ENCODE results near the gene MPND. TPM values are rescaled to one million over a fixed set of nuclear protein-coding genes. Genes with fewer than 3 reads are reported as not detected.
A peak's percentile ranks its signal among the peaks of the same experiment; 100 is the strongest.

Gene MPND
- total RNA-seq, 1 donor from 2014 or later: 6.6 TPM

- no peak overlapping the region for H3K4me3 ChIP-seq (ENCODE audit: low read depth, low read length)
- no peaks in the 10 kb centered on the region for H3K27me3 ChIP-seq (ENCODE audit: control insufficient read depth, insufficient read depth, low read length)
- H3K36me3 ChIP-seq (ENCODE audit: control insufficient read depth, insufficient read depth, low read length): no peaks in the 10 kb centered on the region
- TF ChIP-seq, protein P1, sequence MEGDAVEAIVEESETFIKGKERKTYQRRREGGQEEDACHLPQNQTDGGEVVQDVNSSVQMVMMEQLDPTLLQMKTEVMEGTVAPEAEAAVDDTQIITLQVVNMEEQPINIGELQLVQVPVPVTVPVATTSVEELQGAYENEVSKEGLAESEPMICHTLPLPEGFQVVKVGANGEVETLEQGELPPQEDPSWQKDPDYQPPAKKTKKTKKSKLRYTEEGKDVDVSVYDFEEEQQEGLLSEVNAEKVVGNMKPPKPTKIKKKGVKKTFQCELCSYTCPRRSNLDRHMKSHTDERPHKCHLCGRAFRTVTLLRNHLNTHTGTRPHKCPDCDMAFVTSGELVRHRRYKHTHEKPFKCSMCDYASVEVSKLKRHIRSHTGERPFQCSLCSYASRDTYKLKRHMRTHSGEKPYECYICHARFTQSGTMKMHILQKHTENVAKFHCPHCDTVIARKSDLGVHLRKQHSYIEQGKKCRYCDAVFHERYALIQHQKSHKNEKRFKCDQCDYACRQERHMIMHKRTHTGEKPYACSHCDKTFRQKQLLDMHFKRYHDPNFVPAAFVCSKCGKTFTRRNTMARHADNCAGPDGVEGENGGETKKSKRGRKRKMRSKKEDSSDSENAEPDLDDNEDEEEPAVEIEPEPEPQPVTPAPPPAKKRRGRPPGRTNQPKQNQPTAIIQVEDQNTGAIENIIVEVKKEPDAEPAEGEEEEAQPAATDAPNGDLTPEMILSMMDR (IDR thresholded peaks at IDR 0.05; ENCODE audit: insufficient read depth, low read length, poor library complexity, severe bottlenecking): no peak
- no peak for DNase-seq (ENCODE audit: low read depth)
Measured at GRCh38 chr19:4371247-4372164, 28.1 kb downstream of the MPND start.

DNA sequence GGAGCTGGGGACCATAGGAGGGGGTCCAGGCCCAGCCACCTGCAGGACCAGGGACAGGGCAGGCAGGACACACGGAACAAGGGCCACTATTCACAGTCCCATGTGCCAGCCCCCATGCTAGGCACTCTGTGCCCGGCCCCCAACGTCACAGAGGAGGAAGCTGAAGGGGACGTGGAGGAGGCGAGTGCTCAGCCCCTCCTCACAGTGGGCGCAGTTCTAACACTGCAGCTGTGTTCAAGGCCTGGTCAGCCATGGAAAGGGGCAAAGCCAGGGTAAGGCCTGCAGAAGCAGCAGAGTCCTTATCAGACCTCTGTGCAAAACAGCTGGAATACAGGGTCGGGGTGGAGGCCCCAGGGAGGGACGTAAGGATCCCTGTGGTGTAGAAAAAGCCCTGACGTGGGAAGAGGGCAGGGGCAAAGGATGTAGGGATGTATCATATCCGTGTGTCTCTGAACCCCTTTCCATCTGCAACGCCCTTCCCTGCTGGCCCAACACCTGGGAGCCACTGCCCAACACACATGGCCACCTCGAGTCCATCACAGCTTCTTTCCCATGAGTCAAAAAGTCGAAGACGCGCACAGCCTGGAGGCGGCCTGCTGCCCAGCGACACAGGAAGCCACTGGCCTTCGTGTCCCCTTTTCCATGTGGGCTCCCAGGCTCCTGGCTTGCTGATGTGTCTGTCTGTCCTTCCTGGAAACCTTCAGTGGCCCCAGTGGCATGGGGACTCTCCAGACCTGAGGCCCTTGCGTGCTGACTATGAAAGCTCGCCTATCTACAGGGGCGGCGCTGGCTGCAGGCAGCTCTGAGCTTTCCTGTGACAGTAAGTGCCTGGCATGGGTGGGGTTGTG is 29.0 kb downstream of the MPND start:
- no peaks in the 10 kb centered on the region for H3K27me3 ChIP-seq (ENCODE audit: control insufficient read depth, insufficient read depth, low read length)
- no peak overlapping the region for H3K4me3 ChIP-seq (ENCODE audit: low read depth, low read length)
- no peaks in the 10 kb centered on the region for H3K36me3 ChIP-seq (ENCODE audit: control insufficient read depth, insufficient read depth, low read length)
- no peak for DNase-seq (ENCODE audit: low read depth)
- TF ChIP-seq, protein P1 (IDR thresholded peaks at IDR 0.05; ENCODE audit: insufficient read depth, low read length, poor library complexity, severe bottlenecking): no peak

GRCh38 chr19:4373013-4373367 is 29.6 kb downstream of the MPND start:
- Histone ChIP-seq H3K27me3 (ENCODE audit: control insufficient read depth, insufficient read depth, low read length) (no peaks in the 10 kb centered on the region), H3K36me3 (ENCODE audit: control insufficient read depth, insufficient read depth, low read length) (no peaks in the 10 kb centered on the region), H3K4me3 (ENCODE audit: low read depth, low read length) (no peak overlapping the region)
- TF ChIP-seq, protein P1 (IDR thresholded peaks at IDR 0.05; ENCODE audit: insufficient read depth, low read length, poor library complexity, severe bottlenecking): no peak
- DNase-seq (ENCODE audit: low read depth): no peak

DNA sequence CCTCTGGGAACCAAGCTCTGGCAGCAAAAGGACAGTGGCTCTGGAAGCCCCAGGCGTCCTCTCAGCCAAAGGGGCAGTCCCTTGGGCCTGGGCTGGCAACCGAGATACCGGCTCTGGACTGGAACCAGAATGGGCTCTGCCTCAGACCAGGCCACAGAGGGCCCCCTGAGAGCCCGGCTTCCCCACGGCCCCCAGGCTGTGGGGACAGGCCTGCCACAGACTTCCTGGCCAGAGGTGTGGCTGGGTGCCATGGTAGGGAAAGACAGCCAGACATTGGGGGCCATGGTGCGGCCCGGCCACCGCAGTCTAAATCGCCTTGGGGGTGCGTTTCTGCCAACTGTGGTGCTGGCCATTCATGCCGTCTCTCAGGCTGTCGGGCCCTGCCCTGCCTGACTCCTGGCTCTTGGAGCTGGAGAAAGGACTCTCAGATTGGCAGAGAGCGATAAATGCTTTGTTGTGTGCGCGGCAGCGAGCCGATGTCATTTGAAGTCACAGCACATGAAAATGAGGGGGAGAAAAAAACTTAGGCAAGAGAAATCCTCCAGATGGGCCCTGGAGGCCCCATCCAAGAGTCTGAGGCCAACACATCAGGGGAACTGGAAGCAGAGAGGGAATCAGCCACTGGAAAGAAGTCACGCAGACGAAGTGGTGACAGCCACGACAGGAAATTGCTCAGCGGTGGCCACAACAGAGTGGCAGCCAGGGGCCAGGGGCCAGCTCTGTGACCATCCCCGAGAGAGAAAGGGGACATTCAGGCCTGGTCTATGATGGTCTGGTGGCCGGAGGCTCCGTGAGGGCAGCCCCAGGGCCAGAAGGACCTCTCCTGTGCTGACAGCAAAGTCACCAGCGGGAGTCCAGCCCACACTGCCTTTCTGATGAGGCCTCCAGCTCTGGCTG is 30.5 kb downstream of the MPND start:
- TF ChIP-seq, protein P1 (IDR thresholded peaks at IDR 0.05; ENCODE audit: insufficient read depth, low read length, poor library complexity, severe bottlenecking): no peak
- H3K4me3 ChIP-seq (ENCODE audit: low read depth, low read length): no peak overlapping the region
- DNase-seq (ENCODE audit: low read depth): no peak
- no peaks in the 10 kb centered on the region for H3K27me3 ChIP-seq (ENCODE audit: control insufficient read depth, insufficient read depth, low read length)
- no peaks in the 10 kb centered on the region for H3K36me3 ChIP-seq (ENCODE audit: control insufficient read depth, insufficient read depth, low read length)

- H3K36me3 ChIP-seq (ENCODE audit: control insufficient read depth, insufficient read depth, low read length): no peaks in the 10 kb centered on the region
- DNase-seq (ENCODE audit: low read depth): peak; percentile 58
- no peaks in the 10 kb centered on the region for H3K27me3 ChIP-seq (ENCODE audit: control insufficient read depth, insufficient read depth, low read length)
- H3K4me3 ChIP-seq (ENCODE audit: low read depth, low read length): no peak overlapping the region
- TF ChIP-seq, protein P1 (IDR thresholded peaks at IDR 0.05; ENCODE audit: insufficient read depth, low read length, poor library complexity, severe bottlenecking): no peak
Measured at GRCh38 chr19:4374498-4375163, 31.3 kb downstream of the MPND start.
